GM19035 (cell line): ENCODE data around the gene RUVBL2.

Experiments used
- ATAC-seq: cut with Tn5 transposase; IDR thresholded peaks from one replicate; pipeline ENCODE4 v1.9.1; 2021; ENCODE audit not compliant: unreplicated experiment

The RUVBL2 gene

GRCh38 chr19:48993175-48994034, at the start of gene RUVBL2, which contains the start of gene GYS1:
Gene RUVBL2, plus strand, starts transcription at chr19:48993887. Its CDS starts 25 bp downstream, at chr19:48993912.
Gene GYS1, minus strand, starts transcription at chr19:48993309. Its CDS starts 197 bp downstream, at chr19:48993112.
- peak; percentile 82 for ATAC-seq

- no peak for ATAC-seq
Measured at GRCh38 chr19:48945415-48945814, 48.3 kb upstream of the RUVBL2 start.

- ATAC-seq, result no peak
Measured at GRCh38 chr19:48945817-48946216, 47.9 kb upstream of the RUVBL2 start.

- no peak for ATAC-seq
Measured at GRCh38 chr19:48946463-48947257, 47.0 kb upstream of the RUVBL2 start.

- no peak for ATAC-seq
Measured at GRCh38 chr19:48947258-48947542, 46.5 kb upstream of the RUVBL2 start.

GRCh38 chr19:48950159-48950558, 43.5 kb upstream of the RUVBL2 start:
- ATAC-seq, result no peak

- ATAC-seq, result no peak
Measured at GRCh38 chr19:48950830-48951519, 42.7 kb upstream of the RUVBL2 start.

GRCh38 chr19:48953141-48953540, 40.5 kb upstream of the RUVBL2 start:
- no peak for ATAC-seq

- no peak for ATAC-seq
Measured at GRCh38 chr19:48953990-48954594, 39.6 kb upstream of the RUVBL2 start.

GRCh38 chr19:48954595-48955307, 38.9 kb upstream of the RUVBL2 start, which contains the start of gene BAX:
Gene BAX, plus strand, starts transcription at chr19:48954875. Its CDS starts 54 bp downstream, at chr19:48954929.
- peak; percentile 93 for ATAC-seq

- no peak for ATAC-seq
Measured at GRCh38 chr19:48955308-48955958, 38.3 kb upstream of the RUVBL2 start.

GRCh38 chr19:48958006-48958405, 35.7 kb upstream of the RUVBL2 start:
- no peak for ATAC-seq

- ATAC-seq, result no peak
Measured at GRCh38 chr19:48959341-48960239, 34.1 kb upstream of the RUVBL2 start.

GRCh38 chr19:48961051-48961649, 32.5 kb upstream of the RUVBL2 start:
- no peak for ATAC-seq

- no peak for ATAC-seq
Measured at GRCh38 chr19:48961673-48962028, 32.0 kb upstream of the RUVBL2 start.

- peak; percentile 37 for ATAC-seq
Measured at GRCh38 chr19:48962029-48962848, 31.4 kb upstream of the RUVBL2 start.

- ATAC-seq, result no peak
Measured at GRCh38 chr19:48962849-48963165, 30.9 kb upstream of the RUVBL2 start.
